CD4-positive, alpha-beta T cell (primary cell): ENCODE results near the gene DIO1. TPM values are rescaled to one million over a fixed set of nuclear protein-coding genes. Genes with fewer than 3 reads are reported as not detected.
A peak's percentile ranks its signal among the peaks of the same experiment; 100 is the strongest.

Source experiments
- ATAC-seq: fragments of 200-7000 bp; cut with Tn5 transposase; one replicate; pipeline ENCODE4 v1.10.0; 2022; ENCODE audit warnings: mild to moderate bottlenecking; ENCODE audit not compliant: poor library complexity
- CTCF ChIA-PET: fragments of 350-600 bp; sonication (Branson Sonifier 250); formaldehyde crosslinking; loops from one replicate; lab custom pipeline; 2021; ENCODE audit warnings: antibody characterized with exemption, inconsistent platforms; lab: Charles Lee
- POLR2A ChIA-PET: fragments of 350-600 bp; sonication (Branson Sonifier 250); formaldehyde crosslinking; loops from one replicate; lab custom pipeline; 2021; ENCODE audit warnings: antibody characterized with exemption, inconsistent platforms; lab: Charles Lee
- DNase-seq, 14 experiments: peaks; one replicate each; pipeline ENCODE4 v3.0.0-alpha.2; 2013 to 2020; ENCODE audit warnings: mixed read lengths in 2 of 14
- H3K27ac ChIP-seq, 2 donors: one replicate each; pipeline versions ENCODE4 v1.5.1 to v1.7.0; 2013; ENCODE audit warnings: low read length in 2 of 2, low read depth in 1 of 2, mild to moderate bottlenecking in 1 of 2
- H3K27me3 ChIP-seq, 2 experiments: 1 replicate in 1 of 2; 2 replicates in 1 of 2; pipeline versions ENCODE4 v1.6.1 to v1.7.0; 2013; ENCODE audit warnings: low read length in 2 of 2, control low read depth in 1 of 2, mild to moderate bottlenecking in 1 of 2, moderate library complexity in 1 of 2; ENCODE audit not compliant: insufficient read depth in 2 of 2, control insufficient read depth in 1 of 2
- H3K36me3 ChIP-seq: one replicate; pipeline ENCODE4 v1.6.1; 2013; ENCODE audit warnings: low read length, control low read depth; ENCODE audit not compliant: insufficient read depth
- H3K4me1 ChIP-seq: one replicate; pipeline ENCODE4 v1.6.1; 2013; ENCODE audit warnings: low read length, control low read depth; ENCODE audit not compliant: insufficient read depth
- H3K4me3 ChIP-seq: one replicate; pipeline ENCODE4 v1.5.1; 2013; ENCODE audit warnings: mild to moderate bottlenecking, low read length, moderate library complexity
- H3K9me3 ChIP-seq, 2 experiments: 1 replicate in 1 of 2; 2 replicates in 1 of 2; pipeline versions ENCODE4 v1.6.1 to v1.7.0; 2013; ENCODE audit warnings: low read length in 2 of 2, mild to moderate bottlenecking in 2 of 2, control low read depth in 1 of 2, moderate library complexity in 1 of 2; ENCODE audit not compliant: control insufficient read depth in 1 of 2, insufficient read depth in 1 of 2
- H3K27ac Mint-ChIP-seq: one replicate; pipeline ENCODE4 v1.8.0; 2020; ENCODE audit warnings: mixed read lengths
- H3K27me3 Mint-ChIP-seq: one replicate; pipeline ENCODE4 v1.8.0; 2021; ENCODE audit warnings: mixed read lengths
- H3K36me3 Mint-ChIP-seq: one replicate; pipeline ENCODE4 v1.8.0; 2021; ENCODE audit warnings: low read depth, mixed read lengths
- H3K4me1 Mint-ChIP-seq: one replicate; pipeline ENCODE4 v1.8.0; 2021; ENCODE audit warnings: low read depth, mixed read lengths
- H3K4me3 Mint-ChIP-seq: one replicate; pipeline ENCODE4 v1.8.0; 2020; ENCODE audit warnings: mild to moderate bottlenecking, mixed read lengths
- H3K9me3 Mint-ChIP-seq: one replicate; pipeline ENCODE4 v1.8.0; 2020; ENCODE audit warnings: mixed read lengths
- CTCF ChIP-seq: fragments of 200-600 bp; IDR thresholded peaks from one replicate; pipeline ENCODE4 v1.8.0; 2022; ENCODE audit warnings: antibody characterized with exemption, mild to moderate bottlenecking
- intact Hi-C, 2 experiments: fragments of 100-400 bp; cut with DNase I in 1 of 2; cut with micrococcal nuclease in 1 of 2; formaldehyde crosslinking; loops; one replicate each; pipeline versions ENCODE4 v1.15.1 to v1.9.0; 2023 to 2025; cut with DNase I, micrococcal nuclease
- total RNA-seq, 174 experiments: library from RNA in 2 of 174; stranded (reverse) in 2 of 174; gene quantifications; one replicate each; pipeline ENCODE4 v1.2.3 and lab custom pipeline; 2021 to 2026

The DIO1 gene
- total RNA-seq, 2 experiments from 2014 or later, result not detected

- POLR2A ChIA-PET, result no interaction called here
- no peak overlapping the region for H3K27ac ChIP-seq
- CTCF ChIA-PET, result no interaction called here
Observed at GRCh38 chr1:53919675-53920066, 25.7 kb downstream of the DIO1 start.

GRCh38 chr1:53927376-53927881, 33.4 kb downstream of the DIO1 start:
- POLR2A ChIA-PET, result interaction anchor here (1.2 to 1.6 kb wide), 2 partner anchors 18 to 34 kb away, joined by 4 to 7 read pairs; partner anchors contain the start of genes DIO1 and IFT25
- intact Hi-C loops, result no loop called here
- Mint-ChIP-seq H3K4me3 (no peak overlapping the region), H3K9me3 (no peaks in the 10 kb centered on the region), H3K27me3 (no peaks in the 10 kb centered on the region), H3K4me1 (no peaks in the 10 kb centered on the region), H3K27ac (no peak overlapping the region), H3K36me3 (peaks cover 71% of the 10 kb centered on the region)
- TF ChIP-seq CTCF, result no peak
- CTCF ChIA-PET, result interaction anchor here (1.1 kb wide), 1 partner anchor 32 kb away, joined by 4 read pairs; no protein-coding TSS in a partner anchor
- H3K9me3 ChIP-seq, result peaks cover 0 to 6% of the 10 kb centered on the region in 2 experiments
- H3K36me3 ChIP-seq, result peaks cover 26% of the 10 kb centered on the region
- H3K27me3 ChIP-seq, result no peaks in the 10 kb centered on the region
- no peak for ATAC-seq
- no peak overlapping the region for H3K4me3 ChIP-seq
- no peak for DNase-seq
- no peak overlapping the region for H3K27ac ChIP-seq
- no peaks in the 10 kb centered on the region for H3K4me1 ChIP-seq

More at GRCh38 chr1:53919675-53920066, 25.7 kb downstream of the DIO1 start:
- DNase-seq (peak in 1 of 14 experiments; percentile 7), ATAC-seq (no peak)
- peaks cover 9% of the 10 kb centered on the region for H3K4me1 ChIP-seq
- Mint-ChIP-seq H3K9me3 (no peaks in the 10 kb centered on the region), H3K27me3 (no peaks in the 10 kb centered on the region), H3K4me1 (peaks cover 10% of the 10 kb centered on the region), H3K27ac (peak overlapping the region; percentile 28), H3K4me3 (no peak overlapping the region), H3K36me3 (peaks cover 68% of the 10 kb centered on the region)
- no peak overlapping the region for H3K4me3 ChIP-seq
- intact Hi-C loops, result no loop called here
- TF ChIP-seq CTCF, result no peak
- H3K9me3 ChIP-seq, result no peaks in the 10 kb centered on the region
- H3K36me3 ChIP-seq, result peaks cover 24% of the 10 kb centered on the region
- H3K27me3 ChIP-seq, result no peaks in the 10 kb centered on the region

GRCh38 chr1:53929246-53929960, 35.4 kb downstream of the DIO1 start:
- H3K4me3 ChIP-seq, result no peak overlapping the region
- peaks cover 4 to 10% of the 10 kb centered on the region in 2 experiments for H3K9me3 ChIP-seq
- DNase-seq (no peak), ATAC-seq (no peak)
- H3K27me3 Mint-ChIP-seq, result no peaks in the 10 kb centered on the region
- no peak overlapping the region for H3K27ac Mint-ChIP-seq
- H3K4me3 Mint-ChIP-seq, result no peak overlapping the region
- no peak overlapping the region for H3K27ac ChIP-seq
- peaks cover 56% of the 10 kb centered on the region for H3K36me3 Mint-ChIP-seq
- ChIA-PET CTCF (no interaction called here), POLR2A (no interaction called here)
- no peak for TF ChIP-seq CTCF
- no peaks in the 10 kb centered on the region for H3K4me1 Mint-ChIP-seq
- no peaks in the 10 kb centered on the region for H3K27me3 ChIP-seq
- no peaks in the 10 kb centered on the region for H3K4me1 ChIP-seq
- H3K36me3 ChIP-seq, result peaks cover 15% of the 10 kb centered on the region
- H3K9me3 Mint-ChIP-seq, result no peaks in the 10 kb centered on the region
- intact Hi-C loops, result no loop called here
